Stimulated activated memory B cell treated with anti-CD40 and anti-IgM and Interleukin-4, amounts not matched to agents 10 μg/mL and 1 μg/mL and 100 μg/mL, for 72 hours (primary cell): ENCODE data around the gene ADAM33.

Source experiments
- ATAC-seq: fragments of 150-1000 bp; cut with Tn5 transposase; 2 replicates; pipeline ENCODE4 v1.10.0; 2021
- H3K27ac Mint-ChIP-seq: one replicate; pipeline ENCODE4 v1.8.0; 2022; ENCODE audit warnings: mild to moderate bottlenecking, mixed read lengths
- H3K27me3 Mint-ChIP-seq: one replicate; pipeline ENCODE4 v1.8.0; 2022; ENCODE audit warnings: mixed read lengths
- H3K36me3 Mint-ChIP-seq: one replicate; pipeline ENCODE4 v1.8.0; 2022; ENCODE audit warnings: mixed read lengths
- H3K4me1 Mint-ChIP-seq: one replicate; pipeline ENCODE4 v1.8.0; 2022; ENCODE audit warnings: mixed read lengths
- H3K4me3 Mint-ChIP-seq: one replicate; pipeline ENCODE4 v1.8.0; 2022; ENCODE audit warnings: mild to moderate bottlenecking, moderate library complexity, mixed read lengths
- H3K9me3 Mint-ChIP-seq: one replicate; pipeline ENCODE4 v1.8.0; 2022; ENCODE audit warnings: mixed read lengths

Gene ADAM33, protein sequence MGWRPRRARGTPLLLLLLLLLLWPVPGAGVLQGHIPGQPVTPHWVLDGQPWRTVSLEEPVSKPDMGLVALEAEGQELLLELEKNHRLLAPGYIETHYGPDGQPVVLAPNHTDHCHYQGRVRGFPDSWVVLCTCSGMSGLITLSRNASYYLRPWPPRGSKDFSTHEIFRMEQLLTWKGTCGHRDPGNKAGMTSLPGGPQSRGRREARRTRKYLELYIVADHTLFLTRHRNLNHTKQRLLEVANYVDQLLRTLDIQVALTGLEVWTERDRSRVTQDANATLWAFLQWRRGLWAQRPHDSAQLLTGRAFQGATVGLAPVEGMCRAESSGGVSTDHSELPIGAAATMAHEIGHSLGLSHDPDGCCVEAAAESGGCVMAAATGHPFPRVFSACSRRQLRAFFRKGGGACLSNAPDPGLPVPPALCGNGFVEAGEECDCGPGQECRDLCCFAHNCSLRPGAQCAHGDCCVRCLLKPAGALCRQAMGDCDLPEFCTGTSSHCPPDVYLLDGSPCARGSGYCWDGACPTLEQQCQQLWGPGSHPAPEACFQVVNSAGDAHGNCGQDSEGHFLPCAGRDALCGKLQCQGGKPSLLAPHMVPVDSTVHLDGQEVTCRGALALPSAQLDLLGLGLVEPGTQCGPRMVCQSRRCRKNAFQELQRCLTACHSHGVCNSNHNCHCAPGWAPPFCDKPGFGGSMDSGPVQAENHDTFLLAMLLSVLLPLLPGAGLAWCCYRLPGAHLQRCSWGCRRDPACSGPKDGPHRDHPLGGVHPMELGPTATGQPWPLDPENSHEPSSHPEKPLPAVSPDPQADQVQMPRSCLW

DNA sequence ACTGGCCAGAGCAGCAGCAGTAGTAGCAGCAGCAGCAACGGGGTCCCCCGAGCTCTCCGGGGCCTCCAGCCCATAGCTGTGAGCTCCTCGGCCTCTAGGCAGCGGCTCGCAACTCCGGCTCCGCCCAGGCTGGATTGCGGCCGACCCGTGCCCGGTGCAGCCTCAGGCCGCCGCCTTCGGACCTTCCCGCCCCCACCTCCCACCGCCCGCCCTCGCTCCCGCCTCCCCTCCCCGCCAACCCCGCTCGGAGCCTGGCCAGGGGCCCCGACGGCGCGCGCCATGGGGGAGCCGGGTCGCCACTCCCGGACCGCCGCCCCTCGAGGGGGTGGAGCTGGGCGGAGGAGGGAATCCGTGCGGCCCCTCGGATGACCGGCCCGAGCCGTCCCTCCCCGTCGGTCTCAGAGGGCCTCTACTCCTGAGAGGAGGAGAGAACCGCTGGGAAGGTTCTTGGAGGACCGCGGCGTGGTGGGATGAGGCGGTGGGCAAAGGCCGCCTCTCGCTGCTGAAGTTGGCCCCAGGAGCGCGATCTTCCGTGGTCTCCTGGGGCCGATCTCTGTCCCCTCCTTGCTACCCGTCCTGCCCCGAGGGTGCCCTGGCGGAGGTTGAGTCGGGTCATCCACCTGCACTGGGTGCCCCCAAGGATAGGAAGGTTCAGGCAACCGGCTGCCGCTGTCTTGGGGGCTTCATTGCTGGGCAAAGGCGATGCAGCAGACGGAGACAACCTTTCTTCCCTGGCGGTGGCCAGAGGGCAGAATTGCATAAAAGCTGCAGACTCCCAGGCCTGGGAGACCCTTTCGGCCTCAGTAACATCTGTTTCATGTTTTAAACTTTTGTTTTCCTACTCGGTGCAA is at the start of gene ADAM33:
Gene ADAM33 (minus strand): TSS at position 80 of the 851 bp plus-strand sequence. CDS start 6 bp downstream, at position 74.
- H3K9me3 Mint-ChIP-seq = no peaks in the 10 kb centered on the region
- no peak within 1 kb of the TSS for H3K27ac Mint-ChIP-seq
- peak; percentile 2 for ATAC-seq
- H3K36me3 Mint-ChIP-seq = no peaks in the 10 kb centered on the region
- H3K27me3 Mint-ChIP-seq = peaks cover 80% of the 10 kb centered on the region
- peaks cover 7% of the 10 kb centered on the region for H3K4me1 Mint-ChIP-seq
- no peak within 1 kb of the TSS for H3K4me3 Mint-ChIP-seq

DNA sequence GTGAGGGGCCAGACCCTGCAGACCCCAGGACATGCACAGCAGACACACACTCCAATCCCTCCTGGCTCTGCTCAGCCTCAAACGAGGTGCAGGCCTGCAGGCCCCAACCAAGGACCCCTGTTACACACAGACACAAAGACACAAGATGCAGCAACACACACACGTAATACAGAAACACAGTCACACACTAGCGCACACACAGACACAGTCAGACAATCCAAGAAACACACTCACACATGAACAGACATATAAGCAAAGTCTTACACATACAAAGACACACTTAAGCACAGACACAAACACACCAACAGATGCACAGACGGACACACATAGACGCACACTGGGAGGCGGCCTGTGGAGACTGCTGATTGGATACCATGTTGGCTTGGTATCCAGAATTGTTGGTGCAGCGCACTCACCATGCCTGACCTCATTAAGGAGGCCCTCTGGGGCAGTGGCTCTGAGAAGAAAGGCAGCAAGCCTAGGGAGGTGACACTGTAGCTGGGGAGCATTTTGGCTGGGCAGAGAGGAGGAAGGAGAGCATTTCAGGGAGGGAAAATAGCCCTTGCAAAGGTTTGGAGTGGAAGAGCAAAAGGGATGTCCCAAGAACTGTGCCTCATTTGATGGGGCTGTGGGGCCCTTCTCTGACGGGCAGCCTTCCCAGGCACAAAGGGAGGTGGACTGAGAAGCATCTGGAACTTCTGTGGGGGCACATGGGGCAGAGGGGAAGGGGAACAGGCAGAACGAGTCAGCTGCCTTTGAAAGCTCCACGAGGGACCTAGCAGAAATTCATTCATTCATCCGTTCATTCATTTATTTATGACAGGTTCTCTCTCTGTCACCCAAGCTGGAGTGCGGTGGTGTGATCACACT is 49.2 kb upstream of the ADAM33 start:
- no peaks in the 10 kb centered on the region for H3K4me1 Mint-ChIP-seq
- ATAC-seq = no peak
- peaks cover 65% of the 10 kb centered on the region for H3K27me3 Mint-ChIP-seq
- H3K4me3 Mint-ChIP-seq = no peak overlapping the region
- no peaks in the 10 kb centered on the region for H3K36me3 Mint-ChIP-seq
- no peaks in the 10 kb centered on the region for H3K9me3 Mint-ChIP-seq
- H3K27ac Mint-ChIP-seq = no peak overlapping the region

DNA sequence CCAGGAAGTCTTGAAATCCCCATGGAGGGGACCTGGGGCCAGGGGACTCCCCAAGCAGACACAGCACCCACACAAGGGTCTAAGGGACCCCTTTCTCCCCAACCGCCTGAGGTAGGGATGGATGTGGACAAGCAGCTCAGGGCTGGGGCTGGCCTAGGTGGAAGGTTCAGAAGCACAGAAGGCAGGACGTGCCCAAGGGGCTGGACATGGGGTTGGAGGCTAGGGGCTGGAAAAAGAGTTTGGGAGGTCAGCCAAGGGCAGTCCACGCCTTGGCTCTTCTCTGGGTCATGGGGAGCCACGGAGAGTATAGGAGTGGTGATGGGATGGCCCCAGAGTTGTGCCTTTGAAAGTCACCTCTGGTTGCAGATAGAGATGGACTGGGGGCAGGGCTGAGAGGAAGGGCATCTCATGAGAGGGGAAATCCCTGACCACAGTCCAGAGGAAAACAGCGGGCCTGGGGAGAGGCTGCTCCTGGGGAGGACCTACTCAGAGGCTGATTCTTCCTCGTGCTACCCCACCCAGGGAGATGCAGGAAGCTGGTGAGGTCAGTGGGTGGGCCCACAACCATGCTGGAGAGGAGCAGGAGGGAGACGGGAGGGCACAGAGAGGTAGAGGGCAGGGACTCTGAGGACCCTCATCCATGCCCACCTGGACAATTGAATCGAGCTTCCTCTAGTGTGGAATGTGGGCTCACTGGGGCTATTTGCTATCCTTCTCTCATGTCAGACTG is 48.2 kb upstream of the ADAM33 start:
- H3K4me1 Mint-ChIP-seq = no peaks in the 10 kb centered on the region
- H3K9me3 Mint-ChIP-seq = no peaks in the 10 kb centered on the region
- H3K27me3 Mint-ChIP-seq = peaks cover 66% of the 10 kb centered on the region
- no peak overlapping the region for H3K27ac Mint-ChIP-seq
- no peak for ATAC-seq
- no peak overlapping the region for H3K4me3 Mint-ChIP-seq
- no peaks in the 10 kb centered on the region for H3K36me3 Mint-ChIP-seq

DNA sequence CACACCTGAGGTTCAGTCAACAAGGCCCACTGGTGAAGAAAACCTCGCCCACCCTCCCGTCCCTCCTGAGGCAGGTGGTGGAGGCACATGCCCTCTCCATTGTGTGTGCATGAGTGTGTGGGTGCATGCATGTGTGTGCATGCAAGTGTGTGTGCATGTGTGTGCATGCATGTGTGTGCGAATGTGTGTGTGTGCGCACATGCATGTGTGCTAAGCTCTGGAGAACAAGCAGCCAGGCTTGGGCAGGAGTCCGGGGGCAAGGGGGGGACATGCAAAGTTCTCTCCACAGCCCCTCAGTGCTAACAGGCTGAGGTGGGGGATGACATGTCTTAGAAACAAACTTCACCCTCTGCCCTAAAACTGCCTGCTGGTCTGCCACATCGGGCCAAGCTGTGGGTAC is 47.6 kb upstream of the ADAM33 start:
- Mint-ChIP-seq H3K9me3 (peaks cover under 1% of the 10 kb centered on the region), H3K4me1 (no peaks in the 10 kb centered on the region), H3K36me3 (no peaks in the 10 kb centered on the region), H3K27ac (no peak overlapping the region), H3K4me3 (no peak overlapping the region), H3K27me3 (peaks cover 72% of the 10 kb centered on the region)
- ATAC-seq = no peak

DNA sequence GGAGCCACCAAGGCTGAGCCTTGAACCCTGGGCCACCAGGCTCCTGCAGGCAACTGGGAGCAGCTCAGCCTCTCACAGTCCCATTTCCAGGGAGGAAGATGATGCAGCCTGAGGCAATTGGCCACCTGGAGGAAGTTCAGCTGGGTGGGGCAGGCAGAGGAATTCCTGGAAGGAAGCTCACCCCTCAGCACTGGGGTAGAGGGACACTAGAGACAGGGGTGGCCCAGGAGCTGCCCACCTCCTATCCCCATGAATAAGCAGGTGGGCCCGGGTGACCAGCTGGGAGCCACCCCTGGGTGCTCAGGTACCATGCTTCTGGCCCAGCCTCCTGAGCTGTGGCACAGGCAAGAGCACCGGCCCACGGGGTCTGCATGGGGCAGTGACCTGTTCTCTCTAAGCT is 47.1 kb upstream of the ADAM33 start:
- peaks cover 3% of the 10 kb centered on the region for H3K9me3 Mint-ChIP-seq
- H3K27ac Mint-ChIP-seq = no peak overlapping the region
- H3K4me3 Mint-ChIP-seq = no peak overlapping the region
- H3K27me3 Mint-ChIP-seq = peaks cover 75% of the 10 kb centered on the region
- ATAC-seq = no peak
- H3K36me3 Mint-ChIP-seq = no peaks in the 10 kb centered on the region
- H3K4me1 Mint-ChIP-seq = no peaks in the 10 kb centered on the region

DNA sequence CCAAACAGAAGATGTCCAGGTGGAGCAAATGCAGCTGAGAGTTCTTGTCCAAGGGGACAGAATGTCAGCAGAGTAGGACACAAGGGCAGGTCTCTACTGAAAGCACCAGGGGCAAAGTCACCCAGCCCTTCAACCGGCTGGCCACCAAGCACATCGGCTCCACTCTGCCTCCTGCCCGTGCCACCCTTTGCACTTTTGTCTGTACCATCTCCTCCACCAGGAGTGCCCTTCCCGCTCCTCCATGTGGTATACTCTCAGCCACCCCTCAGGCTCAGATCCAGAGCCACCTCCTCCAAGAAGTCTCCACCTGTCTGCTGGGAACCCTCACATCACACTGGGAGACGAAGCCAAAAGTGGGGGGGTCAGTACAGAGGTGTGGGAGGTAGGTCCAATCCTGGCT is 46.5 kb upstream of the ADAM33 start:
- peaks cover 3% of the 10 kb centered on the region for H3K9me3 Mint-ChIP-seq
- no peaks in the 10 kb centered on the region for H3K36me3 Mint-ChIP-seq
- H3K4me3 Mint-ChIP-seq = no peak overlapping the region
- H3K27ac Mint-ChIP-seq = no peak overlapping the region
- H3K27me3 Mint-ChIP-seq = peaks cover 73% of the 10 kb centered on the region
- no peak for ATAC-seq
- H3K4me1 Mint-ChIP-seq = no peaks in the 10 kb centered on the region

DNA sequence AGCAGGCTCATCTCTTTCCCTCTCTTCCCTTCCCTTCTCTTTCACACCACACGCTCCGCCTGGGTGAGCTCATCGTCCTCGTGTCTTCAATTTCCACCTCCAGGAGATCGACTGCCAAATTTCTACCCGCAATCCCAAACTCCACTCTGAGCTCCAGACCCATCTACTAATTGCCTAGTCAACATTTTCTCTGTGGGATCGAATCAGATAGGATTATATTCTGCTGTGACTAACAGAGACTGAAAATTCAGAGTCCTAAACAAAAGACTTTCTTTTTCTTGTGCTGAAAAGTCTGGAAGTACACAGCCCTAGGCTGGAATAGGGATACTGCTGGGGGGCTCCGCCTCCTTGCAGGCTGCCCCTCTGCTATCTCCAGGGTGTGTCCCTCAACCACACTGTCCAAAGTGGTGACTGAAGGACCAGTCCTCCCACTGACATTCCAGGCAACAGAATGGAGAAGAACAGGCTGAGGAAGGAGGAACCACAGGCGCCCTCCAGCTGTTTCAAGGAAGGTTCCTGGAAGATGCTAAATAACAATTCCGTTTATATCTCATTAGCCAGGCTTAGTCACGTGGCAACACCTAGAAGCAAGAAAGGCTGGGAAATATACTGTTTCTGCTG is 45.7 kb upstream of the ADAM33 start:
- Mint-ChIP-seq H3K27me3 (peaks cover 74% of the 10 kb centered on the region), H3K4me3 (no peak overlapping the region), H3K36me3 (no peaks in the 10 kb centered on the region), H3K27ac (no peak overlapping the region), H3K9me3 (peaks cover 3% of the 10 kb centered on the region), H3K4me1 (no peaks in the 10 kb centered on the region)
- no peak for ATAC-seq

DNA sequence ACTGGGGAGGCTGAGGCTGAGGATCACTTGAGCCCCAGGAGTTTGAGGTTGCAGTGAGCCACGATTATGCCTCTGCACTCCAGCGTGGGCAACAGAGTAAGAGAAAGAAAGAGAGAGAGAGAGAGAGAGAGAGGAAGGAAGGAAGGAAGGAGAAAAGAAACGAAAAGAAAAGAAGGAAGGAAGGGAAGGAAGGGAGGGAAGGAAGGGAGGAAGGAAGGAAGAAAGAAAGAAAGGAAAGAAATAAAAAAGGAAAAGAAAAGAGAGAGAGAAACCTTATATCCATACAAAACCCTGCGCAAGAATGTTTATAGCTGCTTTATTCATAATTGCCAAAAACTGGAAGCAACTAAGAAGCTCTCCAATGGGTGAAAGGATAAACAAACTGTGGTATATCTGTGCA is 42.5 kb upstream of the ADAM33 start:
- Mint-ChIP-seq H3K4me3 (no peak overlapping the region), H3K27ac (no peak overlapping the region), H3K36me3 (no peaks in the 10 kb centered on the region), H3K9me3 (peaks cover 3% of the 10 kb centered on the region), H3K4me1 (no peaks in the 10 kb centered on the region), H3K27me3 (peaks cover 78% of the 10 kb centered on the region)
- no peak for ATAC-seq

DNA sequence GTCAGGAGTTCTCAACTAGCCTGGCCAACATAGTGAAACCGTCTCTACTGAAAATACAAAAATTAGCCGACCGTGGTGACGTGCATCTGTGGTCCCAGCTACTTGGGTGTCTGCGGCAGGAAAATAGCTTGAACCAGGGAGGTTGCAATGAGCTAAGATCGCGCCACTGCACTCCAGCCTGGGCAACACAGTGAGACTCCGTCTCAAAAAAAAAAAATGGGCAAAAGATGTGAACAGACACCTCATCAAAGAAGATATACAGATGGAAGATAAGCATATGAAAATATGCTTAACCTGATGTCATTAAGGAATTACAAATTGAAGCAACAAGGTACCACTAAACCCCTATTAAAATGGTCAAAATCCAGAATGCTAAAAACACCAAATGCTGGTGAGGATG is 41.5 kb upstream of the ADAM33 start:
- H3K9me3 Mint-ChIP-seq = peaks cover 3% of the 10 kb centered on the region
- H3K4me3 Mint-ChIP-seq = no peak overlapping the region
- H3K4me1 Mint-ChIP-seq = no peaks in the 10 kb centered on the region
- no peak for ATAC-seq
- H3K27me3 Mint-ChIP-seq = peaks cover 81% of the 10 kb centered on the region
- H3K36me3 Mint-ChIP-seq = no peaks in the 10 kb centered on the region
- H3K27ac Mint-ChIP-seq = no peak overlapping the region

DNA sequence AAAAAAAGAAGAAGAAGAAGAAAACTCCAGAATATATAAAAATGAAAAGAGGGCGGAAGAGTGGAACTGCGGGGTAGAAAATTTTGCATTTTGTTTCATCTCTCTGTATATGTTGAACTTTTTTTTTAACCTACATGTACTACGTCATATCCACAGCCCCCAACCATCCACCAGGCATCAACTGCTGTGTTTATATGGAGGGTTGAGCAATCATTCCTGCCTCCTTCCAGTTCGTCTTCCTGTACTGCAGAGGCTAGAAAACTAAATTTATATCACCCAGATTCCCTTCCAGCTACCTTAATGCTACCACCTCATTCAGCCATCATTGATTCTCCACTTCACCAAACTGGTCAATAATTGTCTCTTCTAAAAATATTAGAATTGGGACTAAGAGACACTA is 40.1 kb upstream of the ADAM33 start:
- peaks cover 3% of the 10 kb centered on the region for H3K9me3 Mint-ChIP-seq
- H3K36me3 Mint-ChIP-seq = no peaks in the 10 kb centered on the region
- no peak for ATAC-seq
- peaks cover 81% of the 10 kb centered on the region for H3K27me3 Mint-ChIP-seq
- no peaks in the 10 kb centered on the region for H3K4me1 Mint-ChIP-seq
- H3K27ac Mint-ChIP-seq = no peak overlapping the region
- H3K4me3 Mint-ChIP-seq = no peak overlapping the region

DNA sequence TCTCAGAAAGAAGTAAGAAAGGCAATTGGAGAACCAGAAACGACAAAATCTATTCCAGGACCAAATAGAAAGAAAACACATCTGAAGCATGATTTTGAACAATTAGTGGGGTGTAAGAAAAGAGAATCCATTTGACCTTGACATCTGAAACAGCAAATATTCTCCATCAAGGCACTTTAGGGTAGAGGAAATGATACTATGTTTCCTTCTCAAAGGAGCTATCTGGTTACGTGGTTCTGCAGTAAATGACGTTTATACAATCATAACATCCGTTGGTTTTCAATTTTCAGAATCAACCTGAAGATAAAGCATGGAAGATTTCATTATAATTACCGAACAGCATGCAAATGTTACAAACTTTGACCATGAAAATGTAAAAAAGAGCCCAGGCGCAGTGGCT is 38.8 kb upstream of the ADAM33 start:
- ATAC-seq = no peak
- Mint-ChIP-seq H3K9me3 (peaks cover 3% of the 10 kb centered on the region), H3K4me1 (no peaks in the 10 kb centered on the region), H3K4me3 (no peak overlapping the region), H3K36me3 (no peaks in the 10 kb centered on the region), H3K27ac (no peak overlapping the region), H3K27me3 (peaks cover 84% of the 10 kb centered on the region)

DNA sequence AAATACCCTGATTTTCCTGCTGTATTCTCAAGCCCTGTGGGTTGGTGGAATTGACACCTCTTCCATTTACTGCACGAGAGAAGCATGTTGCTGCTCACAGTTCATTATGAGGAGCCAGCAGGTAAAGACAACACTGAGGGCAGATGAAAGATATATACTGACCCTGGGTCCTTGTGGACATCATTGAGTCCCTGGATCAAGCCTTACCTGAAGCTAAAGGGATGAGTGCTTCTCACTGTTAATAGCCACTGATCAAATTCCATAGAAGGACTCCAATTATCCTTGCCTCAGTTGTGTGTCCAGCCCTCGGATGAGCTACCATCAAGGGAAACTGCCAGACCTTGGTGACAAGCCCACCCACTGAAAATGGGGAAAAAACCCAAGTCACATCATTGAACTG is 38.3 kb upstream of the ADAM33 start:
- H3K27ac Mint-ChIP-seq = no peak overlapping the region
- H3K27me3 Mint-ChIP-seq = peaks cover 84% of the 10 kb centered on the region
- no peak for ATAC-seq
- H3K4me1 Mint-ChIP-seq = no peaks in the 10 kb centered on the region
- no peaks in the 10 kb centered on the region for H3K36me3 Mint-ChIP-seq
- no peak overlapping the region for H3K4me3 Mint-ChIP-seq
- peaks cover 3% of the 10 kb centered on the region for H3K9me3 Mint-ChIP-seq

DNA sequence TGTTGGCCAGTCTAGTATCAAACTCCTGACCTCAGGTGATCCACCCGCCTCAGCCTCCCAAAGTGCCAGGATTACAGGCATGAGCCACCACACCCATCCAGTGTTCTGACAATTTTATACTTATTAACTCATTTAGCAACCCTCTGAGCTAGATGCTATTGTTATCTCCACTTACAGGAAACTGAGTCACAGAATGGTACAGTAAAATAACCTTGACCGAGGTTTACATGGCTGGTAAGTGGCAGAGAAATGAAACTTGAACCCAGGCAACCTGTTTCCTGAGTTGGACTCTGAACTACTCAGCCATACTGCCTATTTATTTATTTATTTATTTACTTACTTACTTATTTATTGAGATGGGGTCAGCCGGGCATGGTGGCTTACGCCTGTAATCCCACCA is 37.2 kb upstream of the ADAM33 start:
- Mint-ChIP-seq H3K36me3 (no peaks in the 10 kb centered on the region), H3K4me3 (no peak overlapping the region), H3K27me3 (peaks cover 74% of the 10 kb centered on the region), H3K9me3 (no peaks in the 10 kb centered on the region), H3K4me1 (no peaks in the 10 kb centered on the region), H3K27ac (no peak overlapping the region)
- no peak for ATAC-seq
